Frontal cortex (tissue), 4 donors: ENCODE data around the gene ETV6. TPM values are rescaled to one million over a fixed set of nuclear protein-coding genes. Genes with fewer than 3 reads are reported as not detected.
"Not testable (repeated sequence)": the region's sequence is repeated elsewhere in the genome, so short reads cannot be mapped to it uniquely, and the experiment has no call there.

Experiments
- DNase-seq, 2 donors: peaks; one replicate each; pipeline ENCODE4 v3.0.0; 2012; ENCODE audit warnings: low spot score in 2 of 2
- FAIRE-seq: peaks from 2 replicates; lab custom pipeline; 2012; peaks lifted over from hg19 to GRCh38; lab: Jason Lieb, UNC
- total RNA-seq: library from RNA; depleted of rRNA; stranded (reverse); fragments of >200 nt; gene quantifications from one replicate; pipeline ENCODE4 v1.2.3, GENCODE V29; 2014
- donor health status: control.
- donor health status: control.
- donor health status: control.

ETV6 gene
- total RNA-seq, 1 donor from 2014 or later: 2.9 TPM

DNA sequence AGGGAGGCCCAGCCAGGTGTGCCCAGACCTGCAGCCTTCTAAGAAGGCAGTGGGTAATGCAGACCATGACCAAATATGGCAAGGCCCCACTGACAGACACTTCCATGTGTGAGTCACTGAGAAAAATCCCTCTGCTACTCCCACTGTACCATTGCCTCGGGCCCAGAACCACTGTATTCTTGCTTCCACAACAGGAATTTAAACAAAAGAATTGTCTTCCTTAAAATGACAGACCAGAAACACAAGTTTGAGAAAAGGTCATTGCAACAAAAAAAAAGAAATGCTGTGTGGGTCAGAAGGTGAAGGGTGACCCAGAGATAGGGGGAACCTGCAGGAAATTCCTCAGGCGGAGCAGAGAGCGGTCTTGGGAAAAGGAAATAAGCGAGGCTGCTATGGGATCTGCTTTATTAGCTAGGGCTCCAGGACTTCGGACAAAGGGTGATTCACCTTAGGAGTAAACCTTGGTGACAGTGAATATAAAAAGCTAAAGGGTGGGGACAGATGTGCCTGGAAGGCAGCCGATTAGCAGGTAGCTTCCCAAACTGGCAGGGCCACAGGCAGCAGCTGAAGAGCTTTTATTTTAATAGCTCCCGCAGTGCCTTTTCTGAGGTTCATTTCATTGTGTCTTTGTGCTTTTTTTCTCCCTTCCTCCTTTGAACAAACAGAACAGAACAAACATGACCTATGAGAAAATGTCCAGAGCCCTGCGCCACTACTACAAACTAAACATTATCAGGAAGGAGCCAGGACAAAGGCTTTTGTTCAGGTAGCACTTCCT is 236.0 kb downstream of the ETV6 start:
- peak in 1 of 2 donors; percentile 16 for DNase-seq
- no peak for FAIRE-seq

- FAIRE-seq (no peak), DNase-seq (no peak)
Observed at GRCh38 chr12:11886339-11886738, 236.9 kb downstream of the ETV6 start.

DNA sequence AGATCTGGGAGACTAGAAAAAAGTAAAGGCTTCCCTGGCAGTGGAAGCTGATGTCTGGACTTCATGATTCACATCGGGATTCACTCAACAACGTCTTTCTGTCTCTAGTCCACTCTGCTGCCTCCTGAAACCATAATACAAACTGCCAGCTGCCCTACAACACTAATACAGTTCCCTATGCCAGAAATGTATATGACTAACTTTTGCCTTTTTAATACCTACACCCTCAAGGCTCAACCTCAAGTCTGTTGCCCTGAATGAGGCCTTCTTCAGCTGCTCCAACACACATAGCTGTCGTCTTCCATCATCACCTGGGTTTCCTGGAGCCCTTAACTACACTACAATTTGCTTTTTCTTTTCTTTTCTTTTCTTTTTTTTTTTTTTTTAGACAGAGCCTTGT is 238.6 kb downstream of the ETV6 start:
- FAIRE-seq (no peak), DNase-seq (no peak)

GRCh38 chr12:11891346-11891745 is 241.9 kb downstream of the ETV6 start:
- DNase-seq (no peak), FAIRE-seq (no peak)

DNA sequence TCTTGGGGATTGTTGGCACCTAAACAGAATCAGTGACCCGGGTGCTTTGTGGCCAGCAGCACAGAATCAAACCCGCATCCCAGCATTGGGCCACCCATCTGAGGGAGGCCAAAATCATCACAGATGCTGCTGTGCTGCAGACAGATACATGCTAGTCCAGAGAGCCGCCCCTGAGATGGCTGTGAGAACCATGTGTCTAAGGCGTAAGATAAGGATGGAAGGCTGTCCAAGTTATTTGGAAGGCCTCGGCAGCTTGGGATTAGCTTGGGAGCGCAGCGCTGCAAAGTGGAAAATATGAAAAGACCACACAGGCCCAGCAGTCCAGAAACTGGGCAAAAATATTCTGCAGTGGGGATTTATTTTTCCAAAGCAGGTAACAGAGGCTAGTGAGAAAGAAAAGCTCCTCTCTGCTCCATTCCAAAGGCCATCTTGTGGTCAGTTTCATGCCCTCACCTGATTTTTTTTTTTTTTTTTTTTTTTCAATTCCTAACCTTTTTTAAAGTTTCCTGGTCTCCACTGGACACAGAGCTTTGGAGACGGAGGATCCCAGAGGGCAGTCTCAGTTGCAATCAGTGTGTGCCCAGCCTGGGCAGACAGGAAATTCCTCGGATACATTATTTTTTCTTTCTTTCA is 242.4 kb downstream of the ETV6 start:
- no peak for FAIRE-seq
- DNase-seq: no peak

GRCh38 chr12:11893998-11894397 is 244.5 kb downstream of the ETV6 start:
- DNase-seq: no peak
- no peak for FAIRE-seq

- FAIRE-seq: no peak
- DNase-seq: no peak
Observed at GRCh38 chr12:11894890-11895289, 245.4 kb downstream of the ETV6 start.

DNA sequence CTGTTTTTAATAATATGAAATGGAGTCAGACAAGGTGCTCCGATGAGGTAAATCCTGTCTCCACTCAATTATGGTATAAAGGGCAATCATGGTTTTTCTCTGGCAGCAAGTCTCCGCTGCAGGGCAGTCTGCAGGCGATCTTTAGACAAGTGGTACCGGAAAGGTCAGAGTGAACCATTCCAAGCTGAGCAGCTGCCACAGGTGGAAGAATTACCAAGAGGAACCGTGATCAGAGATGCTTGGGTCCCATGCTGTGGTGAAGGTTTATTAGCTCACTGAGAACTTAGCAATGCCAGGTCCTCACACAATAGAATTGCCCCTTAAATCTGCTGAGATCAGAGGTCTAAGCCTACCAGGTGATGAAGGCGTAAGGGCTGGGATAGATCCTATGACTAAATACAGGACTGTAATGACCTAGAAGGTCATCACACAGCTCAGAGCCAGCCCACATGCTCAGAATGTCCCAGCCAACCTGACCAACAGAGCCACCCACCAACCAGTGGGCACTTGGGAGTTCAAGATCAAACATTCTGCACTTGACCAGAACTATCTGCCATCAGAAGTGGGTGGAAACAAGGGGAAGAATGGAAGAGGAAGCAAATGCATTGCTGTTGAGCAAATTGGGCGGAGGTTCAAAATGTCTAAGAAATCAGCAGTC is 246.1 kb downstream of the ETV6 start:
- DNase-seq: no peak
- no peak for FAIRE-seq

DNA sequence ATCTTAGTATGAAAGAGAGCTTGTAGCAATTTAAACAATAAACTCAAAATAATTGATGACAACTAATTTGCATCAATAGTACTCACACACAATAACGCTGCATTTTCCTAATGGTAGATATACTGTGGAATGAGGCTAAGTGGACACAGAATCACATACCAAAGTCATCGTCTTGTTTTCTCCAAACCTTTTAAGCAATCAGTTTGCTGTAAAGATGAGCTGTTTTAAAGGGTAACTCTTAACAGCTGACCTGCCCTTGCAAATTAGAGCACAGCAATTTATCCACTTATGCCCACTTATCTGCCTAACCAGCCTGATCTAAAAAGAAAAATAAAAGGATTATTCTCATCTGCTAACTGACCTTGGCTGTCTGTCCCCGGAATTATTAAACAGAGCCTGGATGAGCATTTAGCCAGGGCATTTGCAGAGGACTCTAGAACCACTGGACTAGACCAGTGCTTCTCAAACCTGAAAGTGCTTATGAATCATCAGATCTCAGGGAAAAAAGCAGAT is 247.0 kb downstream of the ETV6 start:
- no peak for FAIRE-seq
- no peak for DNase-seq

- FAIRE-seq (no peak), DNase-seq (no peak)
Observed at GRCh38 chr12:11897923-11898322, 248.4 kb downstream of the ETV6 start.

GRCh38 chr12:11901701-11902524 is 252.4 kb downstream of the ETV6 start:
- no peak for FAIRE-seq
- DNase-seq: no peak

DNA sequence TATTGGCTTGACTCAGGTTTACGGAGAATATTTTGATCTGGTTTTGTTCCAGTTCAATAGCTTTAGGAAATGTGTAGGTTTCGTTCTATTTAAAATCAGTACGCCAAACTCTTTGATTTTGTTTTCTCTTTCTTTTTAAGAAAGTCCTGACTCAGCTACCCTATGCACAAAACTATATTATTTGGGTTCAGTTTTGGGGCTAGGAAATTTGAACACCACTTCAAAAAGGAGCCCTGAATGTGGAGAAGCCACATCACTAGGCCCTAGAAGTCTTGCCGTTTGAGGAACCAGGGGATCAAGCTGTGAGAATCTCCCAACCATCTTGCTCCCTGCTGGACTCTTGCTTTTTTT is 253.0 kb downstream of the ETV6 start:
- DNase-seq (no peak), FAIRE-seq (no peak)

DNA sequence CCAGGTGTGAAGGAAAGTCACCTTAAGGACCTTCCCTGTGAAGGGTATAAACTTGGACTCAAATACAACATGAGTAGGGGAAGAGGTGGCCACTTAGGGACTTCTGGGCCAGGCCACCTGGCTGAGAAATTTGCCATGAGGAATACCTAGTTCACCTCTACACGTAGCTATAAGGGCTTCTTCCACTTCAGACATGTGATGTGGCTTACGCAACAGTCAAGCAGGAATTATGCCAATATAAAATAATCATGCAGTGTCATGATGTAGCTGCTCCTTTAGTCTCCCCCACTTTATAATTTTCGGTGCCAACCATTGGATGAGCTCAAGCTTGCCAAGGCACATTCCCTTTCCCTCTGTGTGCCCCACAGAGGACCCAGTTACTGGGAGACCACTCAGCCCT is 254.7 kb downstream of the ETV6 start:
- DNase-seq (no peak), FAIRE-seq (no peak)

- FAIRE-seq: no peak
- DNase-seq: no peak
Observed at GRCh38 chr12:11905534-11905933, 256.1 kb downstream of the ETV6 start.

DNA sequence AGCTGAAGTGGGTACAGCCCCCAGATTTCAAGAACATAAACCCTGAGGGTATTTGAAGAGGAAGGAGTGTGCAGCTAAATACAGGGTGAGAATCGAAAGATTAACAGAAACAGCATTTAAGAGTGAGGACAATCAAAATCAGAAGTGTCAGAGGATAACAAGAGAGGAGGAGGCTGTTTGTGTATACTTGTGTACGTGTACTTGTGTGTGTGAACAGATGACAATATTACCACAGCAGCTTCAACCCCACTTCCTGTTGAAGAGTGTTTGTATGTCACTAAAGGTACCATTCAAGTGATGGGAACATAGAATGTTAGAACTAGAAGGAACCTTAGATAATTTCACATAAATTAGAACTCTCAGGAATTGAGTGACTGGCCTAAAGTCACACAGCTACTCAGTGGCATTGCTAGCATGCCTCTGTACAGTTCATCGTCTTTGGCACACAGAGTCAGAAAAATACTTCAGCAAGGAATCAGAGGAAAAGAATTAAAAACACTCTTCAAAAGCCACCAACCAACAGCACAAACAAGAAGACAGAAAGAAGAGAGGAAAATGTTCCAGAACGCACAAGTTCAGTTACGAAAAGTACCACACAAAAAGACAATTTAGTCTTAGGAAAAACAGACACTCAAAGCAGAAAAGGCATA is 256.9 kb downstream of the ETV6 start:
- no peak for DNase-seq
- FAIRE-seq: no peak

GRCh38 chr12:11907625-11908024 is 258.2 kb downstream of the ETV6 start:
- FAIRE-seq (no peak), DNase-seq (no peak)

DNA sequence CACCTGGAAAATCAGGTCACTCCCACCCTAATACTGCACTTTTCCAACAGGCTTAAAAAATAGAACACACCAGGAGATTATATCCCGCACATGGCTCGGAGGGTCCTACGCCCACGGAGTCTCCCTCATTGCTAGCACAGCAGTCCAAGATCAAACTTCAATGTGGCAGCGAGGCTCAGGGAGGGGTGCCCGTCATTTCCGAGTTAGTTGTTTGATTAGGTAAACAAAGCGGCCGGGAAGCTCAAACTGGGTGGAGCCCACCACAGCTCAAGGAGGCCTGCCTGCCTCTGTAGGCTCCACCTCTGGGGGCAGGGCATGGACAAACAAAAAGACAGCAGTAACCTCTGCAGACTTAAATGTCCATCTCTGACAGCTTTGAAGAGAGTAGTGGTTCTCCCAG is 259.9 kb downstream of the ETV6 start:
- not testable (repeated sequence) for FAIRE-seq, DNase-seq

DNA sequence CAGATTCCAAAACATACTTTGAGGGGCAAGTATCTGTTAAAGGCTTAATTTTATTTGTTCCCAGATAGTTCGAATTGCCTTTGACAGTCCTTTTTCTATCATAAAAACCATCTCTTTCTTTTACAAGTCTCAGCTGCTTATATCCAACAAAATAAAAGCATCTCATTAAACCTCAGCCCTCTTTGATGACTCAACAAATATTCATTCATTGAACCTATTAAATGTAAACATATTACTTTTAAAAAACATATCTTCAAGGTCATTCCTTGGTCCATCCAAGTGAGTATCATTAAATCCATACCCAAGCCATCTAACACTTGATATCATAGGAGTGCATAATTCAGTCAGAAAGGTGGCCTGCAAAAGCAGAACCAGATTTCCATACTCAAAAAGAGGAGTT is 266.6 kb downstream of the ETV6 start:
- DNase-seq (no peak), FAIRE-seq (no peak)

DNA sequence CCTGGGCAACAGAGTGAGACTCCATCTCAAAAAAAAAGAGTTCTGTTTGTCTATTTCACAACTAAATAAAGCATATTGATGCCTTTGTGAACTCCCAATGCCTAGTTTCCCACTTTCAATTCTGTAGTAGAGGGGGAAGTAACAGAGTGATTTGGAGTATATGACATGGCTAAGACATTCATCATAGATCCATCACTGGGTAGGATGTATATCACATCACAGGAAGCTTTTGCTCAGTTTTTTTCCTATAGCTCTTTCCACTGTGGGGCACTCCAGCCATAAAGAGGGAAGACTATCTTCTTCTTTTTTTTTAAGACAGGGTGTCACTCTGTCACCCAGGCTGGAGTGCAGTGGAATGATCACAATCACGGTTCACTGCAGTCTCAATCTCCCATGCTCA is 267.3 kb downstream of the ETV6 start:
- FAIRE-seq (no peak), DNase-seq (no peak)

GRCh38 chr12:11917501-11917900 is 268.0 kb downstream of the ETV6 start:
- no peak for FAIRE-seq
- no peak for DNase-seq
